GM18861 (cell line): ENCODE data around the gene XAGE1B.
"Not testable (repeated sequence)": the region's sequence is repeated elsewhere in the genome, so short reads cannot be mapped to it uniquely, and the experiment has no call there.

ENCODE experiments used
- ATAC-seq: cut with Tn5 transposase; IDR thresholded peaks from one replicate; pipeline ENCODE4 v1.9.1; 2021; ENCODE audit not compliant: unreplicated experiment

The XAGE1B gene

GRCh38 chrX:52516987-52517325, at the start of gene XAGE1B:
XAGE1B (minus strand) TSS chrX:52517063; CDS start chrX:52515527, 1,536 bp downstream.
- not testable (repeated sequence) for ATAC-seq

GRCh38 chrX:52563105-52563504, 46.2 kb upstream of the XAGE1B start:
- no peak for ATAC-seq

- no peak for ATAC-seq
Measured at GRCh38 chrX:52558140-52558539, 41.3 kb upstream of the XAGE1B start.

- ATAC-seq, result no peak
Measured at GRCh38 chrX:52556741-52557140, 39.9 kb upstream of the XAGE1B start.

GRCh38 chrX:52553995-52554642, 37.3 kb upstream of the XAGE1B start:
- no peak for ATAC-seq

- ATAC-seq, result not testable (repeated sequence)
Measured at GRCh38 chrX:52548769-52549168, 31.9 kb upstream of the XAGE1B start.

- no peak for ATAC-seq
Measured at GRCh38 chrX:52544147-52544840, 27.4 kb upstream of the XAGE1B start.

- no peak for ATAC-seq
Measured at GRCh38 chrX:52542311-52542710, 25.4 kb upstream of the XAGE1B start.

GRCh38 chrX:52541051-52541450, 24.2 kb upstream of the XAGE1B start:
- not testable (repeated sequence) for ATAC-seq

- not testable (repeated sequence) for ATAC-seq
Measured at GRCh38 chrX:52516110-52516986, 515 bp downstream of the XAGE1B start.

GRCh38 chrX:52511126-52511525, 5.7 kb downstream of the XAGE1B start:
- ATAC-seq, result not testable (repeated sequence)

- no peak for ATAC-seq
Measured at GRCh38 chrX:52509916-52510315, 6.9 kb downstream of the XAGE1B start.

- no peak for ATAC-seq
Measured at GRCh38 chrX:52507331-52507730, 9.5 kb downstream of the XAGE1B start.

- ATAC-seq, result no peak
Measured at GRCh38 chrX:52504551-52504950, 12.3 kb downstream of the XAGE1B start.

GRCh38 chrX:52501362-52501761, 15.5 kb downstream of the XAGE1B start:
- ATAC-seq, result not testable (repeated sequence)

- ATAC-seq, result not testable (repeated sequence)
Measured at GRCh38 chrX:52496419-52496772, 20.5 kb downstream of the XAGE1B start.

GRCh38 chrX:52495545-52496418, 21.1 kb downstream of the XAGE1B start, which contains the start of gene XAGE1A:
XAGE1A (plus strand) TSS chrX:52495808; CDS start chrX:52497362, 1,554 bp downstream.
- not testable (repeated sequence) for ATAC-seq

- ATAC-seq, result not testable (repeated sequence)
Measured at GRCh38 chrX:52471301-52471700, 45.6 kb downstream of the XAGE1B start.
